GM18502 (cell line): ENCODE measurements around the gene SCYGR7.
"Not testable (repeated sequence)": the region's sequence is repeated elsewhere in the genome, so short reads cannot be mapped to it uniquely, and the experiment has no call there.

Experiments
- ATAC-seq: cut with Tn5 transposase; IDR thresholded peaks from one replicate; pipeline ENCODE4 v1.9.1; 2021; ENCODE audit warnings: mild to moderate bottlenecking; ENCODE audit not compliant: unreplicated experiment, poor library complexity

The SCYGR7 gene

DNA sequence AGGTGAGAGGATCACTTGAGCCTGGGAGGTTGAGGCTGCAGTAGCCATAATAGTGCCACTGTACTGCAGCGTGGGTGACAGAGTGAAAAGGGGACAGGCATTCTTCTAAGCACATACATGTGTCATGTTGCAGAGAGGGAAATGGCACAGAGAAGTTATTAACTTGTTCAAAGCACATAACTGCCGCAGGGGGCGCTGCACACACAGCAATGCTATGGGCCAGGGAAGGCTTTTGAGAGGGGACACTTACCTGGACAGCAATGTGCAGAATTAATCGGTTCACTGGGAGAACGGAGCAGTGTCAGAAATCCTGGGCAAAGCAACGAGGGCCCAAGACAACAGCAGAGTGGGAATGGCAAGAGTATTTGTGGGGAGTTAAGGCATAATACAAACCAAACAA is 19.9 kb downstream of the SCYGR7 start:
- no peak for ATAC-seq

DNA sequence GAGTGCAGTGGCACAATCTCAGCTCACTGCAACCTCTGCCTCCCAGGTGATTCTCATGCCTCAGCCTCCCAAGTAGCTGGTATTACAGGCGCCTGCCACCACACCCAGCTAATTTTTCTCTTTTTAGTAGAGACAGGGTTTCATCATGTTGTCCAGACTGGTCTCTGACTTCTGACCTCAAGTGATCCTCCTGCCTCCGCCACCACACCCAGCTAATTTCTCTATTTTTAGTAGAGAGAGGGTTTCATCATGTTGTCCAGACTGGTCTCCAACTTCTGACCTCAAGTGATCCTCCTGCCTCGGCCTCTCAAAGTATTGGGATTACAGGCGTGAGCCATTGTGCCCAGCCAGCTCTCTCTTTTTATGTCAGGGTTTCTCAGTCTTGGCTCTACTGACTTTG is 28.1 kb downstream of the SCYGR7 start:
- not testable (repeated sequence) for ATAC-seq

DNA sequence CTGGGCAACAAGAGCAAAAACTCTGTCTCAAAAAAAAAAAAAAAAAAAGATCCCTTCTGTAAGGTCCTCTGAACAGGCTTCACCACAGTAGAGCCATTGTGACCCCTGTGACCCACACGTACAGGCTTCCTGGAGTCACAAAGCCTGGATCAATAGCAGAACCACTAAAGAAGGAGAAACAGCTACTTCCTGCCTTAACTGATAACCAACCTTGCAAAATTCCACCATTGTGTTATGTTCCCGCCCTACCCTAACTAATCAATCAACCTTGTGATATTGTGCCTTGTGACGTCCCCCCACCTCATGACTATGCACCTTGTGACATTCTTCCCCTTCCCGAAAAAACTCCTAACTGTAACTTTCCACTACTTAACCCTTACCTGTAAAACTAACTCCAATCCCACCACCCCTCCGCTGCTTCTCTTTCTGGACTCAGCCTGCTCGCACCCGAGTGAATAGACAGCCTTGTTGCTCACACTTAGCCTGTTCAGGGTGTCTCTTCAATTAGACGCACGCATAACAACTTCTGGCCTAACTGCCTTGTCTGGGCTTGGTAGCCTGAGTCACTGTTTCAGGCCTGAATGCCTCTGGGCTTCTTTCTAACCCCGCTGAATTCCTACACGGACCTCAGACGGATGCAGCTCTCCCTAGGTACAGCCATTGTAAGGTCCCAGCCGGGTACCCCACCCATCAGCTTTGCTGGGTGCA is 31.4 kb downstream of the SCYGR7 start:
- no peak for ATAC-seq

DNA sequence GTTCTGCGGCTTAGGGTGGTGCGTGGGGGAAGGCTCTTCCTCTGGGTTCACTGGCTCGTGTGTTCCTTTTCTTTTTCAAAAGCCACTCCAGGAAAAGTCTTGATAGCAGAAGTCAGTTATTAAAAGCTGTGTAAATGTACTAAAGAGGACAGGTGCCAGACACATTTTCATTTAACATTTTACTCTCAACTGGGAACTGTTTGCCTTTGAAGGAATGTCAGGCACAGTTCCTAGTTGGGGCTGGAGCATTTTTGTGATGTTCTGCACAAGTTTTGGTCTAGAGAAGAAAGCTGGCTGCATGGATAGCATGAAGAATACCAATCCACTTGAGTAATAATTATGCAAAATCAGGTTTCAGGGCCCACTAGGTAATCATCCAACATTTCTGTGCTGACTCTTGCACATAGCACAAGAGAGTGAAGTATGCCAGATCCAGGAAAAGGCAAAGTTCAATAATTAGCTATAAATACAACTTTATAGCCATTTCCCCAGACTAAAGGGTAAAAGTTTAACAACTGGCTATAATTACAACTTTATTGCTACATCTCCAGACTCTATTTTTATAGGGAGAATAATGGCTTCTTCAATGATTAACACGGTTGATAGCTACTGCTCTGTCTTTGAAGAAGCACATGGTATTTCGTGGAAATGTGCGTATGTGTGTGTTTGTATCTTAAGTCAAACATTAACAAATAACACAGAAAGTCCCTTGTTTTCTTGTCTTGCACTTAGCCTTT is 33.8 kb downstream of the SCYGR7 start:
- ATAC-seq = no peak

DNA sequence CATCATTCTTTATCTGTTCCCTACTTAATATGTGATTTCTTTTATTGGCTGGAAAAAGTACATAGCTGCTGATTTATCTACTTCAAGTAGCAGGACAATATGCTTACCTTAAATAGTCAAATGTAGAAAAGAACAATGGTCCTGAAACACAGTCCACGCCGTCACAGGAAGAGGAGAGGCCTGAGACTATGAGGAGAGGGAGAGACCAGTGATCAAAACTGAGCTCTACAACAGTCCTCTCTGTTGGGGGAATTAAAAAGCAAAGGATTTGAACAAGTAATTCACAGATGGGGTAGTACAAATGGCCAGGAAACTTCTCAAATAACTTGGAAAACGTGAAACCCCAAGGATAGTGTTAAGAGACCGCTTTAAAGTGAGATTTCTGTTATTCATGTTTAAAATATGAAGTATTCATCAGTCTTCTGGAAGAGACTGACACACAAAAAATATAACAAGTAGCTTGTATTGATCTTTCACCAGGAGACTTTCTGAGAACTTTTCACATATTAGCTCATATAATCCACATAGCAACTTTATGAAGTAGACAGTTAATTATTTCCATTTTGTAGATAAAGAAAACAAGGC is 37.7 kb downstream of the SCYGR7 start:
- peak; percentile 18 for ATAC-seq

DNA sequence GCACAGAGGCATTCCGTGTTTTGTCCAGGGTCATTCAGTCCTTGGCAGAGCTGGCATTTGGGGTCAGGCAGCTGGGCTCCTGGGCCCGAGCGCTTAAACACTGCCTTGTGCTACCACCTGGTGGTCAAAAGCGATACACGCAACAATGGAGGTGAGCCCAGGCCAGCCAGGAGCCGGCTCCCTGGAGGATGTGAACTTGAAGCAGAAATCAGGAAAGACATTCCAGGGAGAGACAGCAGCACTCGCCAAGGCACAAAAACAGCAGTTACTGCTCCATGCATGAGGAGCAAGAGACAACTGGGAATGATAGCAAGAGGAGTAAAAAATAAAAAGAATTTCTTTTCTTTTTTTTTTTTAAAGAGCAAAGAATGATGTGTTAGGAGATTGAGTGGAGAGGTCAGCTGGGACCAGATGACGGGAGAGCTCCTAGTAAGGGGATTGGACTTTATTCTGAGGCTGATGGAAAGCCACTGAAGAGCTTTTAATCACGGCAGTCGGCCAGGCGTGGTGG is 38.3 kb downstream of the SCYGR7 start:
- ATAC-seq = peak; percentile 99

DNA sequence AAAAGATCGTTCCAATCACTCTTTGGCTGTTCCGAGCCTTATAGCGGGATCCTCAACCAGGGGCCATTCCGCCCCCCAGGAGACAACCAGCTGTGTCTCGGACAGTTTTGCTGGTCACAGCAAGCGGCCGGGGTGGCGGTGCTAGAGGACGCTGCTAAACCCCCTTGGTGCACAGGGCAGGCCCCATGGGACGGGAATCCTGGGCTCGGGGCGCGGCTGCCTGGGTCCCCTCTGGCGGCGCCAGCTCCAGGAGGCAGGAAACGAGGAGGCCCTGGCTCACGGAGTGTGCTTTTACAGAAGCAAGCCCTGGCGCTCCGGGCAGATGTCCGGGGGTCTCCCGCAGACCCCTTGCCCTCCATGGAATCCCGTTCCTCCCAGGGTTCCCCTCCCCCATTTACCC is 39.7 kb downstream of the SCYGR7 start:
- ATAC-seq = no peak

DNA sequence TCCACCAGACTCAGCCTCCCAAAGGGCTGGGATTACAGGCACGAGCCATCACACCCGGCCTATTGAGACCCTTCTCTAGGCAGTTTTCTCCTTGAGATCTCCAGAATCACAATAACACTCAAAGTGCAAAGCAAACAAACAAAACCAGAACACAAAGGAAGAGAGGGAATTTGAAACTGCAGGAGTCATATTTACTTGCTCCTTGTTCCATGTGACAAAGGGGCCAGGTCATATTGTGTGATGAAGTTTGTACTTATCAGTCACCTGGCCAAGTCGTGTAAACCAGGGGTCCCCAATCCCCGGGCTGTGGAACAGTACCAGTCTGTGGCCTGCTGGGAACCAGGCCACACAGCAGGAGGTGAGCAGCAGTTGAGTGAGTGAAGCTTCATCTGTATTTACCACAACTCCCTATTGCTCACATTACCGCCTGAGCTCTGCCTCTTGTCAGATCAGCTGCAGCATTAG is 44.1 kb downstream of the SCYGR7 start:
- ATAC-seq = no peak

DNA sequence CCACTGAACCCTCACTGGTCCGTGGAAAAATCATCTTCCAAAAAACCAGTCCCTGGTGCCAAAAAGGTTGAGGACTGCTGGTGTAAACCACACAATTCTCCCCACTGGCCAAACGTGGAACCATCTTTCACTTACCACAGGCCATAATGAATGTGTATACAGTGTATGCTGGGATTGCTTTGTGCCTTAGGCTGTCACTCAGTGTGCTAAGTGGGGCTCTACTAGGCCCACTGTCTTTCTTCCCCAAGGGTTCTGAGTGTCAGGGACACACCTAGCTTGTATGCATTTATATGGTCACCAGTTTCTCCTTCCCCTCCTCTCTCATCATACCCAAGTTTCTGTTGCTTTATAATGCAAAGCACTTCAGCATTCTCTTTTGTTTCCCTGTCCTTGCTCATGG is 44.8 kb downstream of the SCYGR7 start:
- ATAC-seq = no peak

DNA sequence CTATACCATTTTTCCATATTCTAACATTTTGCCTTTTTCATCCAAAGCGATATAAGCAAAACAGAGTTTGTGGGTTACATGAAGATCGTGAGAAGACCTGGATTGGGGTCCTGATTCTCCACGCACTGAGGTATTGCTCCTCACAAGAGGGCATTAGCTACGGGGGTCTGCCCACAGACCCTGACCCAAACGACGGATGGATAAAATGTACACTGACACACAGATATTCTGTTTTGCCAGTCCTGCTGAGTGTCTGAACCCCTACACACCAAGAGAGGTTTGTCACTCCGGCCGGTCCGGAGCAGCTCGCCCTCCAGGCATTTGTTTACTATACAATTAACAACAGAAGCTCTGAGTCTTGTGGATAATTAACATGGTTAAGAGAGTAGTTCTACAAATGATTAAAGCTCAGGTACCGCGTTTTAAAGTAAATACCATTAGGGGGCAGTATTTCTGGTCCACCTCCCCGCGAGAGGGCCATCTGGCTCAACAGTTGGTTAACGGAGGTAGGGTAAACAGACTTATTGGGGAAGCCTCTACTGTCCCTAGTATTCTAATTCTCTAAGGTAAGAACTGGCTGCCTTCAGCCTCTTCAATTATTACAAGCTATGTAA is 46.0 kb downstream of the SCYGR7 start:
- ATAC-seq = peak; percentile 67

DNA sequence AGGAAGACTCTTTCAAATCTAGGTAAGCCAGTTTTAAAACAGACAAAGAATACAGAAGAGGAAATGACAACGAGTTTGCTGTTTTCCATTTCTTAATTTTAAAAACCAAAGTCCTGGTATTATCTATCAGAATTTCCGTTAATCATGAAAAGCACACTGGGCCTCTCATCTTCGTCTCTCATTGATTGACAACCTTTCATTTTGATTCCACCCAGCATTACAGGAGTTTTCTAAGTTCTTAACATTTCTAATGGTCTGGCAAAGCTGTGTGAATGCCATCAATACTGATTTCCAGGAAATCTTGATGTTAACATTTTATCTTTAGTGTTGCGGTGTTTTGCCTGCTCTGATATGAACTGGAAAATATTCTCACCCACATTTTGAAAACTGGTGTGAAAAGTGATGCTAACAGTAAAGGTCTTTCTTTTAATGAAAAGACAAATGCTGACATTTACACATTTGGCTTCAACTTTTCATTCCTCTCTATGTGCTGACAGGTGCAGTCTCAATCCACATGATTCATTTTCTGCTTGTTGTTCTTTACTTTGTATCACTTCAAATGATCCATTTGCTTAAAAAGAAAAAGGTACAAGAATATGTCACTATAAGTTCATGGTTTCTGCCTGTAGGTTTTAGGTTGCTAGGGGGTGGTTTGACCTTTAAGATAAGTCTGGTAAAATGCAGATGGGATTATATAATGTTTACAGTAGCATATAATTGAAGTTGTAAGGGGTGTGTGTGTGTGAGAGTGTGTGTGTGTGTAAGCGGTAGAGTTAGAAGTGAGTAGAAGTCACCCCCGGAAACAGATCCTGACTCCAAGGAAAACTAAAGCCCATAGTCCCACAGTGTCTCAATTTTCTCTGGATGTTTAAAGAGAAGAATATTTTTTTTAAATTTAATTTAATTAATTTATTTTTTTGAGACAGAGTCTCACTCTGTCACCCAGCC is 47.0 kb downstream of the SCYGR7 start:
- no peak for ATAC-seq
